GM19043 (cell line): ENCODE results near the gene PLPP4.

Source experiments
- ATAC-seq: cut with Tn5 transposase; IDR thresholded peaks from one replicate; pipeline ENCODE4 v1.9.1; 2021; ENCODE audit warnings: low read depth; ENCODE audit not compliant: unreplicated experiment

Gene PLPP4

DNA sequence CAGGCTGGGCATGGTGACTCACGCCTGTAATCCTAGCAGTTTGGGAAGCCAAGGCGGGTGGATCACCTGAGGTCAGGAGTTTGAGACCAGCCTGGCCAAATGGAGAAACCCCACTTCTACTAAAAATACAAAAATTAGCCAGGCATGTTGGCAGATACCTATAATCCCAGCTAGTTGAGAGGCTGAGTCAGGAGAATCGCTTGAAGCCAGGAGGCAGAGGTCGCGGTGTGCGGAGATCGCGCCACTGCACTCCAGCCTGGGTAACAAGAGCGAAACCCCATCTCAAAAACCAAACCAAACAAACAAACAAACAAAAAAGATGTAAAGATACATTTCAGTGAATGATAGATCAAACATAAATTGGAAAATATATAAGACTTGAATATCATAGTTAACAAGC is 105.9 kb downstream of the PLPP4 start:
- no peak for ATAC-seq

DNA sequence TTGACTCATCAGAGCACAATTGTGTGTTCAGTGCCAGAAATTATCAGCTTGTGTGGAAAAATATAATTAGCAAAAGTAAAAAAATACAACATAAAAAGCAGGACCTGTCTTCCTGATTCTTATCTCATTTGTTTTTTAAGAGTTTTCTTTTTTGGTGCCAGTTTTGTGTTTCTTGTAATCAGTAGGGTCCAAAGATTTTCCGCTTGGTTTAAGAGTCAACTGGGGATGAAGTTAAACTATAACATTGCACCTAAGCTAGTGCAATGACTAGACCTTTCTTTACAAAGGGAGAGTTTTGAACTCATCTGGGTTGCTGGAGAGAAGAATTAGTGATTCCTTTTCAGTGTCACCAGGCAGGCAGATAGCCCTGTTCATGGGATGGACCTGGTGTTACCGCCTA is 113.4 kb downstream of the PLPP4 start:
- no peak for ATAC-seq

DNA sequence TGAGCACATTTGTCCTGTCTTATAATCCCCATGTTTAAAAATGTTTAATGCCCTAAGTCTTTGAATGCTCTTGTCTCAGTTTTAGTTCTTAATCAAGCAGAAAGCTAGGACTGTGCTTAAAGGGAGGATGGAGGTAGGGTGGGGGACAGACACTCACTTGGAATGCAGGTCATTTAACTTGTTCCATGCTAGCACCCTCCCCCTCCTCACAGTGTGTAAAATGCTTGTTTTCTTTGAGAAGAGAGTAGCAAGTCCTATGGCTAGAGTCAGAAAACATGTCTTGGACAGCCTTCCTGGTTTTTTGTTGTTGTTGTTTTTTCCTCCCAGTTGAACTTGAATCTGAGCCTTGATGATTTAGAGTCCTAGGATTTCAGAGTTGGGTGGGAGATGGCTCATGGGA is 114.2 kb downstream of the PLPP4 start:
- ATAC-seq = no peak

DNA sequence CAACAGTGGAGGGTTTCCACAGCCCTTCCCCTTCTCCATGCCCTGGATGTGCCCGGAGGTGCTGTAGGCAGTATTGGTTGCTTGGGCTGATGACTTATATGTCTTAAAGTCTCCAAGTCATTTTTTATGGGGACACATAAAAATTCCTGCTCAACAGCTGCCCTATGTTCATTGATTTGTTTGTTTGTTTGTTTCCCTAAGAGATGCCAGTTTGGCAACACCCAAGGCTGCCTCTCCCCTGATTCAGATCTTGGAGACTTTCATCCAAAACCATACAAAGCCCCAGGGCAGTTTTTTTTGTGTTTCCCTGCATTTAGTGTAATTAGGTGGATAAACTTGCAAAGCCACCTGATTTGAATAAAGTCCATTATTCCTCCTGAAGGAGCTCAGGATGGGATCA is 115.3 kb downstream of the PLPP4 start:
- no peak for ATAC-seq

DNA sequence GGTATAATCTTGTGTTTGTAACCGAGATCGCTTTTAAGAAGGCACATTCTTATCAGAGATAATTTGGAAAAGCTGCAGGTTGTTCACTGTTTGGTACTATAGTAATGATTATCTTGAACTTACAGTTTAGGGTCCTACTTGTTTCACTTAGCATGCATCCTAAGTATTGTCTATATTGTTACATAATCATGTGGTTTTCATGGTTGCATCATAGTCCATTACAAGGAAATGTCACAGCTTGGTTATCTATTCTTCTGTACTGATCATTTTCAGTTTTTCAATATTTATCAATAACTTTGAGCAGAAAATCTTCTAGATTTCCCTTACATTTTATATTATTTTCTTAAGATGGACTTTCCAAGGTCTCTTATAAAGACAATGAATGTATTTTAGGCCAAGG is 116.3 kb downstream of the PLPP4 start:
- ATAC-seq = no peak

DNA sequence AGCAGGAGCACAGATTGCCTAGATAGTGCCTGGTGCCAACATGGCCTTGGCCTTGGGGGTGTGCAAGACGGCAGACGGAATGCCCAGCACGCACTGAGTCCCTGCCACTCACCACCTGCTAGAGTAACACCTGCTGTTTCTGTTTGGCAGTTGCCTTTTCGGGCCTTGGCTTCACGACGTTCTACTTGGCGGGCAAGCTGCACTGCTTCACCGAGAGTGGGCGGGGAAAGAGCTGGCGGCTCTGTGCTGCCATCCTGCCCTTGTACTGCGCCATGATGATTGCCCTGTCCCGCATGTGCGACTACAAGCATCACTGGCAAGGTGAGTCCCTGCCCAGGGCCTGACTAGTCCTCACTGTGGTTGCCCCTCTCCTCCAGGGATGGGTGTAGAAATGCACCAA is 118.0 kb downstream of the PLPP4 start:
- ATAC-seq = no peak

DNA sequence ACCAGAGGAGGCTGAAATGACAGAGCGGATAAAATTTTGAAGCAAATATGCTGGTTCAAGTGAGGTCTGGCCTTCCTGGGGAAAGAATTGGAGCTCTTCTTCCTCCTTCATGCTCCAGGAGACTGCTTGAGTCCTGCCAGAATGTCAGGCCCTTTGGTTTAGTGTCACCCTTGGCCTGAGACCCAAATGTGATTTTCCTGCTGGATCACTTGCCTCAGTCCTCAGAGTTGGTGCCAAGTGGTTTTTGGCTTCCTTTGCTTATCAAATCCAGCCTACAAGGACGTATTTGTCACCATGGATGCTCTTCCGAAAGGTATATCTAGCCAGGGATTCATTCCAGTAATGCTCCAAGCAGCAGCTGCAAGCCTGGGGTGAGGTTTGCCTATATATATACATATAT is 118.4 kb downstream of the PLPP4 start:
- no peak for ATAC-seq

DNA sequence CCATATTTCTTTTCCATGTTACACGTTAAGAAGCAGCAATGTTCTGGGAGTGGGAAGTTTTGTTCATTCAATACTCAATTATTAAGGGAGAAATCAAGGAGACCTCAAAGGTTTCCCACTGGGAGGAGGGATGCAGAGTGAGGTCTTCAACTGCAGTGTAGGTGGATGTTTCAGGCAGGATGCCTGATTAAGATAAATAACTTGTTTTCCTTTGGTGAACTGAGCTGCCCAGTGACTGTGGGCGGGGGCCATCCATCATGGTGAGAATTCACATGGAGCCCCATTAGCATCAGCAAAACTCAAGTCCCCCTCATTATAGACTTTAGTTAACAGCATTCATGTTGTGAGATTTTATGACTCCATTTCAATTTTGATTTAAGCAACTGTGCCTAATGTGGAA is 121.1 kb downstream of the PLPP4 start:
- ATAC-seq = no peak

- no peak for ATAC-seq
These were observed 121.9 kb downstream of the PLPP4 start for GRCh38 chr10:120578890-120579289.

GRCh38 chr10:120580918-120581895 is 124.2 kb downstream of the PLPP4 start:
- no peak for ATAC-seq

- no peak for ATAC-seq
These were observed 125.7 kb downstream of the PLPP4 start for GRCh38 chr10:120582753-120583152.

- ATAC-seq = no peak
These were observed 126.5 kb downstream of the PLPP4 start for GRCh38 chr10:120583424-120584108.

GRCh38 chr10:120584786-120585185 is 127.8 kb downstream of the PLPP4 start:
- no peak for ATAC-seq

DNA sequence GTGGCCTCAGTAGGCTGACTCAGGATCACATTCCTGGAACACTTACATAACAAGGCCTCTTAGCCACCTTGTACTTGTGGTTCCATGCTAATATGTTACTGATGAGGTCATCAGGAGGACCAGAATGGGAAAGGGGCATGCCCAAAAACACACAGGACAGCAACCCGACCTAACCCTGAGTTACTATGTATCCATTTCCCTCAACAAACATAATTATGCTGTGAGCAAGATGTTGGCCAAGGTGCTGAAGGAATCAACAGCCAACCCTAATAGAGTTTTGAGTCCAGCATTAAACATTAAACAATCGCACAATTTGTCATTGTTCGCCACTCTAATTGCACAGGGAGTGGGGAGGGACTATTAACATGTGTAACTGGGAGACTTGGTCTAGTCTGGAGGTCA is 129.4 kb downstream of the PLPP4 start:
- no peak for ATAC-seq

GRCh38 chr10:120587061-120587460 is 130.0 kb downstream of the PLPP4 start:
- ATAC-seq = no peak

GRCh38 chr10:120588311-120588710 is 131.3 kb downstream of the PLPP4 start:
- no peak for ATAC-seq

GRCh38 chr10:120593693-120594092 is 136.7 kb downstream of the PLPP4 start:
- ATAC-seq = no peak

GRCh38 chr10:120597902-120598301 is 140.9 kb downstream of the PLPP4 start:
- ATAC-seq = no peak

GRCh38 chr10:120598386-120598785 is 141.4 kb downstream of the PLPP4 start:
- no peak for ATAC-seq

DNA sequence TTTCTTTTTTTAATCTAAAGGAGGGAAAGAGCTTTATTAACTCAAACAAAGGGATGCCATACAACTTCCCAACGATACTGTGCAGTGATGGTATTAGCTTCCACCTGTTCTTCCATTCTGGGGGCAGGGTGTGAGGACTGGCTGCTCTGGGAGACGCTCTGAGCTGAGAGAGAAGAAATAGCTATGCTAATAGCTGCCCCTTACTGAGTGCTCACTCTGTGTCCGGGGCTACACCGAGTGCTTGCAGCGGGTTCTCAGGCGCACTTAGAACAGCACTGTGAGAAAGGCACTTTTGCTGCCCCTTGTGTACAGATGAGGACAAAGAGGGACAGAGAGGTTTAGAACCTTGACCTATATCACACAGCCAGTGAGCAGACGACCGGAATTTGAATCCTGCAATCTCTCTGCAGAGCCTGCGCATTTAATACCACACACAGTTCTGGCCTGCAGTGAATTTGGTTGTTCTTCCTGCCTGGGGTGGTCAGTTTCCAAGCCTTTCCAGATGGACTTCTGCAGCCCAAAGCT is 142.2 kb downstream of the PLPP4 start:
- ATAC-seq = no peak

DNA sequence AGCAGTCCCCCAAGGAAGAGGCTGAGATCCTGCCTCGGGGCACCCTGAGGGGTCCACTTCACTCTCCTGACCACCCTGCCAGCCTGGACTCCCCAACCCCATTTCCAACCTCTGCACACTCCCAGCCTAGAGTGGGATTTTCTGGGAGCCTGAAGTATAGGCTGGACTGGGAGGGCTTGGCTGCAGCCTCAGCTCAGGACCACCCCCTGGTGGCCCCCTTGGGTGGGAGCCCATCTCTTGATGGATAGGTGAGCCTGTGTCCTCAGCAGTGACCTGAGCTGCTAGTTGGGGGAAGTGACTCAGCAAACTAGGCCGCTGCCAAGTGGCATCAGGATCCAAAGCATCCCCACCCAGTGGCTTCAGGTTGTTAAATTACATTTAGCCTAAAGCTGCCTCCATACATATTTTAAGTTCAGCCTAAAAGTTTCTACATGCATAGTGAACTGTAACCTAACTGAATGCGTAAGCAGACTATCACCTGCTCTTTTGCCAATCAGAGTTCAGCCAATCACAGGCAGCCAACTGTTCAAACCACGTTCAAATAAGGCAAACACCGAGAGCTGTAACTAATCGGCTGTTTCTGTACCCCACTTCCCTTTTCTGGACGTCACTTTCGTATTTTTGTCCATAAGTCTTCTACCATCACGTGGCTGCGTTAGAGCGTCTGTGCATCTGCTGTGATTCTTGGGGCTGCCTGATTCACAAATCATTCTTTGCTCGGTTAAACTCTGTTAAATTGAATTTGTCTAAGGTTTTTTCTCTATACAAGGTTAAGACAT is 144.0 kb downstream of the PLPP4 start:
- ATAC-seq = peak; percentile 31
